Stimulated activated CD8-positive, alpha-beta memory T cell treated with anti-CD3 and anti-CD28 coated beads, Interleukin-7, amount 100 ng/mL, for 48 hours (primary cell): ENCODE measurements around the gene HAAO.
"Not testable (repeated sequence)": the region's sequence is repeated elsewhere in the genome, so short reads cannot be mapped to it uniquely, and the experiment has no call there.

Source experiments
- DNase-seq, 2 donors: peaks; one replicate each; pipeline ENCODE4 v3.0.0-alpha.2; 2020; ENCODE audit warnings: low read depth in 1 of 2; ENCODE audit errors: extremely low read depth in 1 of 2

HAAO gene

GRCh38 chr2:42752816-42753813, 39.3 kb downstream of the HAAO start:
- DNase-seq: no peak

GRCh38 chr2:42752314-42752713, 40.1 kb downstream of the HAAO start:
- DNase-seq: no peak

- DNase-seq: no peak
These were observed 43.5 kb downstream of the HAAO start for GRCh38 chr2:42748840-42749239.

GRCh38 chr2:42747422-42747821, 45.0 kb downstream of the HAAO start:
- no peak for DNase-seq

GRCh38 chr2:42744545-42745082, 47.8 kb downstream of the HAAO start:
- DNase-seq: no peak

DNA sequence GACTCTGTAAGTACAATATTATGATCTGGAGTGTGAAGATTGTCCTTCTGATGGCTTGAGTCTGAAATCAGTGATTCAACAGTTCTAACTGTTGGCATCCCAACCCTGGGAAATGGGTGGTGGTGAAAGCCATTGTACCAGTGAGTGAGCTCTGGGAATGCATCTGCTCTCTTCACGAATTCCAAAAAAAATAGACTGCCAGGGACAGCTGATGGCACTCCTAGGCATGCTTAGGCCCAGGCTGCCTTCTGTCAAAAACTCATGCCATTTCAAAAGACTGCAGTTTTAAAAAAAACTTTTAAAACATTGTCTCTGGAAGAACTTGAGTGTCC, 48.8 kb downstream of the HAAO start:
- no peak for DNase-seq

DNA sequence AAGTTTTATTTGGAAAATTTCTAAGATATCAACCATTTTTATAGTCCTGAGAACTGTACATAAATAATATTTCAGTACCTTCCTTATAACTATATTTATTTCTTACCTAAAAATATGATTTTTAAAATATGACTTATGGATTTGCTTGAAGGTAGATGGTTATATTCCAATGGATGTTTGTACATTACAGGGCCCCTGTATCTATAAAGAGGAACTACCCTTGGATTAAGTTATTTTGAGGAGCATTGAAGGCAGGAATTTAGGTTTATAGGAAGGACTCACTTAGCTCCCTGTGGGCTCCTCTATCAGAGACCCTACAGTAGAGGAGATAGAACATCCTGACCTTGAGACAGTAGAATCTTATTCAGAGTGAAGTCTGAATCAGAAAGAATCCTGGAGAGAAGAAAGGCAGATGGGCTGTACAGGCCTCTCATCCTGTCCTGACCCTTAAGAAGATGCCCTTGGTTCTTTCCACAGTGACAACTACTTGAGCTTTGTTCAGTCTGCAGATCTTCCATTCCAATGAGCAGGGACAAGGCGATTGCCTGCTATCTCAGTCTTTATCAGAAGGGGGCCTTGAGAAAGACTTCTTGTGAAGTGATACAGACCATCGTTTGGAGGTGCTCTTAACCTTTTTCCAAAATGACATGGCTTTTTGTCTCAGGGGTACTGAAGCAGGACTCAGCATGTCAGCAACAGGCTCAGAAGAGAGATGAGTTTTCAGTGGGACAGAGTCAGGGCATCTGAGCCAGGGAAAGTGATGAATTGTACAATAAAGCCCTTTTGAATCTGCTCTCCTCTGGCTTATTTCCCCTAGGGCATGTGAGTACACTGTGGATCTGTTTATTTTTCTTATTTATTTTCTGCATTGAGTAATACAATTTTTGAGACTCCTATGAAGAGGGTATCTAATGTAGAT, 49.4 kb downstream of the HAAO start:
- DNase-seq: no peak

DNA sequence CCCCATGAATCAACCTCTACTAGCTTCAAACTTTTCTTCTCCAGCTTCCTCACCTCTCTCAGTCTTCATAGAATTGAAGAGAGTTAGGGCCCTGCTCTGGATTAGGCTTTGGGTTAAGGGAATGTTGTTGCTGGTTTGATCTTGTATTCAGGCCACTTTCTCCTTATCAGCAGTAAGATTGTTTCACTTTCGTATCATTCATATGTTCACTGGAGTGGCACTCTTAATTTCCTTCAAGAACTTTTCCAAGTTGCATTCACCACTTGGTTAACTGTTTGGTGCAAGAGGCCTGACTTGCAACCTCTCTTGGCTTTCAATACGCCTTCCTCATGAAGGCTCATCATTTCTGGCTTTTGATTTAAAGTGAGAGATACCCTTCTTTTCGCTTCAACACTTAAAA, 51.2 kb downstream of the HAAO start:
- DNase-seq: no peak

DNA sequence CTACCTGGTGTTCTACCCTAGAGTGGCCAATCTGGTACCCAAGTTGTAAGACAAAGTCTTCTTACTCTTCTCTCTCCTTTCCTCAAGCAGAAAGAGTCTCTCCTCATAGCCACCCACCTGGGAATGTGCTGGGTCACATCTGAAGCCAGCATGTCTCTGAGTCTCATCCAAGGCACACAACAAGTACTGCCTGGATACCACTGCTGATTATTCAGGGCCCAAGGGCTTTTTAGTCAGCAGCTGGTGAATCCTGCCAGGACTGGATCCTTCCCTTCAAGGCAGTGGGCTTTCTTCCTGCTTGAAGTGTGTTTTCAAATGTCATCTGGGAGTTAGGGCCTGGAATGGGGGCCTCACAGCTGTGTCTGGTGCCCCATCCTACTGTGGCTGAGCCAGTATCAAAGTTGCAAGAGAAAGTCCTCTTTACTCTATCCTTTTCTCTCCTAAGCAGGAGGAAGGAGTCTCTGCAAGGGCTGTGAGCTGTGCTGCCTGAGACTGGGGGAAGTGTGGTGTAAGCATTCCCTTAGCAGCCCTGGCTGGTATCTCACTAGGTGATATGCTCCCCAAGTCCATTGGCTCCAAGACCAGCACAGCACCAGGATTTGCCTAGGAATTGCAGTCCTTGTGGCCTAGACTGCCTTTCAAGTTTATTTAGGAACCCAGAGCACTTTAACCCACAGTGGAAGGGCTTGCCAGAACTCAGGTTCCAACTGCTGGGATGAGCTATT, 55.6 kb downstream of the HAAO start:
- no peak for DNase-seq

- no peak for DNase-seq
These were observed 58.5 kb downstream of the HAAO start for GRCh38 chr2:42733852-42734251.

GRCh38 chr2:42731316-42731715, 61.1 kb downstream of the HAAO start:
- DNase-seq: not testable (repeated sequence)

GRCh38 chr2:42726680-42727079, 65.7 kb downstream of the HAAO start:
- DNase-seq: no peak

DNA sequence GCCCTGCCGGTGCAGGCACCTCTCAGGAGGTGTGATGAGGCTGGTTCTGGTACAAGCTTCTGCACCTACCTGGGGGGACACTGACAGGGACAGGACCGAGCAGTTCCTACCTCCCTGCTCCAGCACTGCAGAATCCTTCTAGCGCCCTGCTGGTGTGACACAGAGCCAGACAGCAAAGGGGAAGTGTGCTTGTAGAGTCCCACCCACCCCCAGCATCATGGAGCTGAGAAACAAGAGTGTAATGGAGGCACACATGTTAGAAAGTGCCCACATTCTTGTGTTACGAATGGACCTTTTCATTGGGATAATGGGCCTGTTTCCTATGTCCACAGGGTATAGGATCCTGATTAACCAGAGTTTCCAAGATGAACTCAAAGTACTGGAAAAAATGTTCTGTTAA, 66.7 kb downstream of the HAAO start:
- DNase-seq: no peak

- no peak for DNase-seq
These were observed 67.5 kb downstream of the HAAO start for GRCh38 chr2:42724886-42725285.

GRCh38 chr2:42723465-42723864, 68.9 kb downstream of the HAAO start:
- no peak for DNase-seq

DNA sequence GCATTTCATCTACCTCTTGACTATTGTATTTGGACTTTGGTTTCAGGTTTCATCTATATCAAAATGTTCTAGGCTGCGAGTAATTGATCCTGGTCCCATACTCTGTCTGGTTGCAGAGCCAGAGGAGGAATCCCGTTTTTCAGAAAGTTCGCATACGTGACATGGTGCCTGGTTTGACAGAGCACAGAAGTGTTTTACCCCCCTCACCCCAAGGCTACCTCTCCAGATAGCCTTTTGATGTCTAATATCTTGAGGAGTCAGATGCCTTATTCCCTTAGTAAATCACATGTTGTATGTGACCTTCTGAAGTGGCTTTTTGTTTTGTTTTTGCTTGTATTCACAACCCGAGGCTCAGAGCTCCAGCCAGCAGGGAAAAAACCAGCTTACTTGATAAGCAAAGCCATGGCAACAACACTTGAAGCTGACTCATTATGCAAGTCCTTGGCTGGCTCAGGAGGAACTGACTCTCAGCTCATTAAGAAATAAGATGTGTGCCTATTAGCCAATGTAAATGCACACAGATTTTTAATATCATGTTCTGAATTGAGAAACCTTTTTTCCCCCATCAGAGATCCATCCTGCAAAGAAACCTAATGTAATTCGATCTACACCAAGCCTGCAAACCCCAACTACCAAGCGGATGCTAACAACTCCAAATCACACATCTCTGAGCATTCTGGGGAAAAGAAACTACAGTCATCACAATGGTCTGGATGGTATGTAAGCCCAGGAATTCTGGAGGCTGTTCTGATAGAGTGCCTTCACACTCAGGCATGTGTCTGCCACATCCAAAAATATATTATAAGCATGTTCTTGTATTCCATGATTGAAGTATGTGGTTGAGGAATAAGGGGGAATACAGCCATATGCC, 69.8 kb downstream of the HAAO start:
- DNase-seq: peak in 1 of 2 donors; percentile 30

- DNase-seq: no peak
These were observed 70.5 kb downstream of the HAAO start for GRCh38 chr2:42721898-42722297.
